MCF 10A (cell line): ENCODE data around the gene CAMK2G. TPM values are rescaled to one million over a fixed set of nuclear protein-coding genes. Genes with fewer than 3 reads are reported as not detected.

Experiments used
- BruUV-seq: library from RNA; stranded (reverse); fragments of 400-500 nt; replicated peaks from 2 replicates; lab custom pipeline; 2021; lab: Mats Ljungman, UMichigan
- CTCF ChIA-PET: fragments of 300-600 bp; sonication (Branson Sonifier 250); formaldehyde crosslinking; extraction: SDS; loops from one replicate; lab custom pipeline; 2021; ENCODE audit warnings: antibody characterized with exemption, inconsistent platforms; lab: Yijun Ruan, JAX
- POLR2A ChIA-PET: fragments of 300-600, 350-650 bp; sonication (Branson Sonifier 250); formaldehyde crosslinking; extraction: SDS; loops from one replicate; lab custom pipeline; 2020; ENCODE audit warnings: antibody characterized with exemption, inconsistent platforms; lab: Yijun Ruan, JAX
- DNase-seq: peaks from one replicate; pipeline ENCODE4 v3.0.0-alpha.2; 2018; ENCODE audit not compliant: unreplicated experiment
- H3K27ac Mint-ChIP-seq: one replicate; pipeline ENCODE4 v1.8.0; 2022; ENCODE audit warnings: mild to moderate bottlenecking, low read depth, mixed read lengths; ENCODE audit not compliant: unreplicated experiment
- H3K27me3 Mint-ChIP-seq: one replicate; pipeline ENCODE4 v1.8.0; 2022; ENCODE audit warnings: mixed read lengths; ENCODE audit not compliant: insufficient read depth, unreplicated experiment
- H3K36me3 Mint-ChIP-seq: one replicate; pipeline ENCODE4 v1.8.0; 2022; ENCODE audit warnings: mild to moderate bottlenecking, moderate library complexity, mixed read lengths; ENCODE audit not compliant: insufficient read depth, unreplicated experiment
- H3K4me1 Mint-ChIP-seq: one replicate; pipeline ENCODE4 v1.8.0; 2022; ENCODE audit warnings: mixed read lengths; ENCODE audit not compliant: insufficient read depth, unreplicated experiment
- H3K4me3 Mint-ChIP-seq: one replicate; pipeline ENCODE4 v1.8.0; 2022; ENCODE audit warnings: mild to moderate bottlenecking, moderate library complexity, mixed read lengths; ENCODE audit not compliant: unreplicated experiment
- H3K9me3 Mint-ChIP-seq: one replicate; pipeline ENCODE4 v1.8.0; 2022; ENCODE audit warnings: mixed read lengths; ENCODE audit not compliant: unreplicated experiment
- intact Hi-C: fragments of 100-400 bp; cut with micrococcal nuclease; formaldehyde crosslinking; loops from 2 replicates; pipeline ENCODE4 v1.14.1; 2022
- total RNA-seq: library from RNA; stranded (reverse); gene quantifications from 2 replicates; pipeline ENCODE4 v1.2.3, GENCODE V29; 2022
- TF ChIP-seq, protein P1 (sequence below): fragments of 200-600 bp; IDR thresholded peaks from one replicate; pipeline ENCODE4 v1.8.0; 2022; ENCODE audit warnings: antibody characterized with exemption, mild to moderate bottlenecking; ENCODE audit not compliant: unreplicated experiment

CAMK2G gene
- total RNA-seq, 1 experiment from 2014 or later, result 10.9 TPM

DNA sequence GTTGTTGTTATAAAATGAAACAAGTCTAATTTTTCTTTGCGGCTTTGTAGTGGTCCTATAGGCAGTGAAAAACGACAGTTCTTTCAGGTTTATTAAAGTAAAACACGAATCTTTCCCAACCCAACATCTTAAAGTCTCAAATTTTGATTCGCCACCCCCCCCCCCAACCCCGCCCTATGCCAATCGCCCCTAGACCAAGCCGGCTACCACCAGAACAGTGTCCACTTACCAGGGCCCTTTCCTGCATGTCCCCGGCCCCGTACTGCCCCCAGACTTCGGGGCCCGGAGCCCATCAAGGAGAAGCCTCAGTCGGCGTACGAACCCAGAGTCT is 92.8 kb downstream of the CAMK2G start:
- Mint-ChIP-seq H3K9me3 (no peaks in the 10 kb centered on the region), H3K4me1 (peaks cover 28% of the 10 kb centered on the region), H3K36me3 (peaks cover 59% of the 10 kb centered on the region), H3K27me3 (no peaks in the 10 kb centered on the region), H3K4me3 (peak overlapping the region; percentile 99), H3K27ac (peak overlapping the region; percentile 99)
- ChIA-PET POLR2A (interaction anchor here (0.6 to 9.9 kb wide), 16 partner anchors 8 to 369 kb away, joined by 3 to 202 read pairs (median 5); partner anchors contain the start of genes ADK, AP3M1, PPP3CB and SEC24C), CTCF (interaction anchor here (0.9 kb wide), 1 partner anchor 159 kb away, joined by 3 read pairs; no protein-coding TSS in a partner anchor)
- no peak for DNase-seq
- intact Hi-C loops, result no loop called here
- no TSS peak for BruUV-seq
- TF ChIP-seq, protein P1, sequence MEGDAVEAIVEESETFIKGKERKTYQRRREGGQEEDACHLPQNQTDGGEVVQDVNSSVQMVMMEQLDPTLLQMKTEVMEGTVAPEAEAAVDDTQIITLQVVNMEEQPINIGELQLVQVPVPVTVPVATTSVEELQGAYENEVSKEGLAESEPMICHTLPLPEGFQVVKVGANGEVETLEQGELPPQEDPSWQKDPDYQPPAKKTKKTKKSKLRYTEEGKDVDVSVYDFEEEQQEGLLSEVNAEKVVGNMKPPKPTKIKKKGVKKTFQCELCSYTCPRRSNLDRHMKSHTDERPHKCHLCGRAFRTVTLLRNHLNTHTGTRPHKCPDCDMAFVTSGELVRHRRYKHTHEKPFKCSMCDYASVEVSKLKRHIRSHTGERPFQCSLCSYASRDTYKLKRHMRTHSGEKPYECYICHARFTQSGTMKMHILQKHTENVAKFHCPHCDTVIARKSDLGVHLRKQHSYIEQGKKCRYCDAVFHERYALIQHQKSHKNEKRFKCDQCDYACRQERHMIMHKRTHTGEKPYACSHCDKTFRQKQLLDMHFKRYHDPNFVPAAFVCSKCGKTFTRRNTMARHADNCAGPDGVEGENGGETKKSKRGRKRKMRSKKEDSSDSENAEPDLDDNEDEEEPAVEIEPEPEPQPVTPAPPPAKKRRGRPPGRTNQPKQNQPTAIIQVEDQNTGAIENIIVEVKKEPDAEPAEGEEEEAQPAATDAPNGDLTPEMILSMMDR, result no peak

DNA sequence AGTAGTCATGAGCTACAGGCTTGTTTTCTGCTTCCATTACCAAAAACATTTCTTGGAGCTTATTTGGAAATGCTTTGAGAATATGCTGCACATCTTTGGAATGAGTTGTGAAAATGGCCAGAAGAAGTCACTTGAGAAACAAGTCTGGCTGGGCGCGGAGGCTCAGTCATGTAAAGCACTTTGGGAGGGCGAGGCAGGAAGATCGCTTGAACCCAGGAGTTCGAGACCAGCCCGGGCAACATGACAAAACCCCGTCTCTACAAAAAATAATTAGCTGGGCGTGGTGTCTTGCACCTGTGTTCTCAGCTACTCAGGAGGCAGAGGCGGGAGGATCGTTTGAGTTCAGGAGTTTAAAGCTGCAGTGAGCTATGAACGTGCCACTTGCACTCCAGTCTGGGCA is 93.4 kb downstream of the CAMK2G start:
- CTCF ChIA-PET, result interaction anchor here (0.8 kb wide), 1 partner anchor 38 kb away, joined by 4 read pairs; no protein-coding TSS in a partner anchor

DNA sequence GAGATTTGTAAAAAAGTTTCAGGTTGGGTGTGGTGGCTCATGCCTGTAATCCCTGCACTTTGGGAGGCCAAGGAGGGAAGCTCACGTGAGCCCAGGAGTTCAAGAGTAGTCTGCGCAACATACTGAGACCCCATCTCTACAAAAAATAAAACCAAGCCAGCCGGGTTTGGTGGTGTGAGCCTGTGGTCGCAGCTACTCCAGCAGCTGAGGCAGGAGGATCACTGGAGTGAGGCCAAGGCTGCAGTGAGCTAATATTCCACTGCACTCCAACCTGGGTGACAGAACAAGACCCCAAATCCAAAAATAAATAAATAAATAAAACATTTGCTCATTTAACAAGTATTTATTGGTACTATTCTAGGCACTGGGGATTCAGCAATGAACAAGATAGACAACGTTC is 94.1 kb downstream of the CAMK2G start:
- Mint-ChIP-seq H3K9me3 (no peaks in the 10 kb centered on the region), H3K4me1 (peaks cover 30% of the 10 kb centered on the region), H3K27me3 (no peaks in the 10 kb centered on the region), H3K4me3 (peak overlapping the region; percentile 99), H3K27ac (no peak overlapping the region), H3K36me3 (peaks cover 61% of the 10 kb centered on the region)
- no TSS peak for BruUV-seq
- TF ChIP-seq, protein P1, result no peak
- POLR2A ChIA-PET, result interaction anchor here (1.0 to 9.9 kb wide), 8 partner anchors 7 to 371 kb away, joined by 4 to 202 read pairs (median 13); partner anchors contain the start of genes ADK, AP3M1 and SEC24C
- no peak for DNase-seq
- CTCF ChIA-PET, result interaction anchor here (0.8 to 1.0 kb wide), 3 partner anchors 24 to 106 kb away, joined by 3 to 4 read pairs (median 3); no protein-coding TSS in a partner anchor
- intact Hi-C loops, result no loop called here

More for the DNA sequence above, 93.4 kb downstream of the CAMK2G start:
- Mint-ChIP-seq H3K36me3 (peaks cover 55% of the 10 kb centered on the region), H3K4me3 (peak overlapping the region; percentile 99), H3K27me3 (no peaks in the 10 kb centered on the region), H3K27ac (peak overlapping the region; percentile 99), H3K4me1 (peaks cover 28% of the 10 kb centered on the region), H3K9me3 (no peaks in the 10 kb centered on the region)
- intact Hi-C loops, result no loop called here
- POLR2A ChIA-PET, result interaction anchor here (0.6 to 9.9 kb wide), 13 partner anchors 7 to 370 kb away, joined by 3 to 202 read pairs (median 8); partner anchors contain the start of genes ADK, AP3M1, PPP3CB and SEC24C
- BruUV-seq, result no TSS peak
- TF ChIP-seq, protein P1, result no peak
- no peak for DNase-seq

DNA sequence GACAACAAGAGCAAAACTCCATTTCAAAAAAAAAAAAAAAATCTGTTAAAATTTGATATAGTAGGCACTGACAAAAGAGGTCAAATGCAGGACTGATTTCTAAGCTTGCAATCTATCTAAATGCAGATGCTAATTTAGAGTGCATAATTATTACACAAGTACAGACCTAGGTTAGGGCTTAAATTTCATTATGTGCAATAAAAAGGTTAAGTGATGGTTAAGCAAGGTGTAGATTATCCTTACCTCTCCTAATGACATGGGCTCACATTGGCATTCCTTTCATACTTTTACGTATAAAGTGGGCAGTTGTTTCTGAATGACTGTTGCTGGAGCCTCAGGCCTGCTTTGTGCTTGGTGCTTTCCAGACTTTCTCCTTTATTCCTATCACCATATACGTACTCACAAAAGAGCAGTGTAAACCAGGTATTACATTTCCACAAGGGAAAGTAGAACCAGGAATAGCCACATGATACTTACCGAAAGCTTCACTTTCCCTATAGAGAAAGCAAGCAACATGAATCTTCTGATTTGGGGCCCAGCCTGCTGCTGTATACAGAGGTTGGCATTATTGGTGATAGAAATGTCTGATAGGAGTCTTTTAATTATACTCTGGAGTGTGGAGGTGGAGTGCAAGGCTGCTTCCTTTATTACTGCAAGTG is 94.7 kb downstream of the CAMK2G start:
- peaks cover 36% of the 10 kb centered on the region for H3K4me1 Mint-ChIP-seq
- no peaks in the 10 kb centered on the region for H3K9me3 Mint-ChIP-seq
- ChIA-PET CTCF (interaction anchor here (0.6 to 1.0 kb wide), 3 partner anchors 25 to 107 kb away, joined by 3 to 4 read pairs (median 3); no protein-coding TSS in a partner anchor), POLR2A (interaction anchor here (0.9 to 9.9 kb wide), 6 partner anchors 6 to 49 kb away, joined by 4 to 202 read pairs (median 13); a partner anchor contains a TSS)
- TF ChIP-seq, protein P1, result no peak
- no peak for DNase-seq
- no TSS peak for BruUV-seq
- no peaks in the 10 kb centered on the region for H3K27me3 Mint-ChIP-seq
- no peak overlapping the region for H3K27ac Mint-ChIP-seq
- H3K36me3 Mint-ChIP-seq, result peaks cover 67% of the 10 kb centered on the region
- H3K4me3 Mint-ChIP-seq, result peak overlapping the region; percentile 99
- intact Hi-C loops, result no loop called here
